GM18861 (cell line): ENCODE data around the gene CERK.
"Not testable (repeated sequence)": the region's sequence is repeated elsewhere in the genome, so short reads cannot be mapped to it uniquely, and the experiment has no call there.

Experiments
- ATAC-seq: cut with Tn5 transposase; IDR thresholded peaks from one replicate; pipeline ENCODE4 v1.9.1; 2021; ENCODE audit not compliant: unreplicated experiment

The CERK gene

GRCh38 chr22:46749682-46750529, 11.9 kb upstream of the CERK start:
- ATAC-seq, result no peak

DNA sequence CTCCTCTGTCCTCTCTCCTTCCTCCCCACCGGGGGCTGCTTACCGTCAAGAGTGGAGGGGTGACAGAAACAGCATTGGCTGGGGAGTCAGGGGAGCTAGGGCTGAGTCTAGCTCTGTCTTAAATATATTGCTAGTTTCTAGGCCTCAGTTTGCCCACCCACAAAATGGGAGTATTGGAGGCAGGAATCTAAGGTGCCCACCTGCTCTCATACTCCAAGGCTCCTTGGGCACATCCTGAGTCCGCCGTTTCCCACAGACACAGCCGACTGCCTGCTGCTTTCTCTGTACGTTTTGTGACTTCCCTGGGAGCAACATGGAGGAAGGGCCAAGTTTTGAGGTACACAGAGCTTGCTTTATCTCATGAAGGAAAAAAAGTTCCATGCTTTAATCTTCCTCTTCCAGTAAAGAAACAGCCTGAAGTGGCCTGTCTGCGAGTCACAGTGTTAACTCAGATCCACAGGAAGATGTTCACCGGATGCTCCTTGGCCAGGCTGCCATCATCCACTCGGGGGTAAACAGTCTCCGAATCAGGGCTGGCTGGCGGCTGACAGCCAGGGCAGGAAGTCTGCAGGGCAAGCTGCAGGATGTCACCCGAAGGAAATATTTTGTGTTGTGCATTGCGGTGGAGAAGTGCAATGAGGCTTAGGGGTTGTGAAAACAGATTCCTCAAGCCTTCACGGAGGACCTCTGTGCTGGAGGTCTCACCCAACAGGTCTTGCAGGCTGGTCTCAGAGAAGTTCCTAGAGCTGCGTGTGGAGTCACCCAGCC, 11.0 kb upstream of the CERK start:
- ATAC-seq, result no peak

- no peak for ATAC-seq
These were observed 10.3 kb upstream of the CERK start for GRCh38 chr22:46748206-46748907.

DNA sequence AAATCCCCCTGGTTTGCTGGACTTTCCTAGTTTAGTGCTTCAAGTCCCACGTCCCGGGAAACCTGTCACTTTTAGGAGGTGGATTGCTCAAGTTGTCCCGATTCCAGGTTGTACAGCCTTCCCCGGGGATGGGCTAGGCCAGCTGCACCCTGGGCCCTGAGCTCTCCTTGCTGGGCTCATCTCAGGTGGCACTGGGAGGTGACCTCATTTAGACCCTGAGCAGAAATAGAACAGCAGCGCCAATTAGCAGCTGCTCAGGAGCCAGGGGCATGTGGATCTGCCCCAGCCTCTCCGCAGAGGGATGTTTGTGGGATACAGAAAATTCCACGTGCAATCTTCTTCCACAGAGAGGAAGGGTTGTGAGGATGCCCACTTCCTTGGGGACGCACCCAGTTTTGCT, 9.6 kb upstream of the CERK start:
- ATAC-seq, result no peak

DNA sequence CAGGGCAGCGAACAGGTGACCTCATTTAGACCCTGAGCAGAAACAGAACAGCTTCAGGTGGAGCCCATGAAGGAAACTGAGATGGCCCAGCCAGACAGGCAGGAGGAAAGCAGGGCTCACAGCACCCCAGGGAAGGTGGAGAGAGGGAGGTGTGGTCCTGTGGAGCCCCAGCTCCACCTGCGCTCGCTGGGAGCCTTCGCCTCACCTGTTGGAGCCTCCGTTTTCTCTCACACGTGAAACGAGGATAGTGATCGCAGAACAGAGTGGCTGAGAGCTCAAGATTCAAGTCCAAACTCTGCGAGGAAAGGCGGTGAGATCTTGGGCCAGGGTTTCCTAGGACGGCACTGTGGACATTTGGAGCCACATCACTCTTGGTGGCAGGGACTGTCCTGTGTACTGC, 8.6 kb upstream of the CERK start:
- no peak for ATAC-seq

- no peak for ATAC-seq
These were observed 8.1 kb upstream of the CERK start for GRCh38 chr22:46746192-46746591.

DNA sequence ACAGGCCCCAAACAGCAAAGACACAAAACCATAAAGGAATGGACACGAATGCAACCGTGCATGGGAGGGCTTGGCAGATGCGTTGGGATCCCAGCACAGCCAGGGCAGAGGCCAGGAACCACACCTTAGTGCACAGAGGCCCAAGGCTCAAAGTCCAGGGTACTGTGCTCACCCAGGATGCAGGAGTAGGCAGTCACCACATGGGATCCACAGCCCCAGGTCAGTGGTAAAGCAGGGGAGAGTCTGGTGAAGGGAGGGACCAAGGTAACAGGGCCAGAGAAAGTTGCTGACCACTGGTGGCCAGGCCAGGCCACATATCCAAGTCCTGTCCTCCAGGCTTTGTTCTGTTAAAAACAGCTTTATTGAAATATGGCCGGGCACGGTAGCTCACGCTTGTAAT, 6.5 kb upstream of the CERK start:
- no peak for ATAC-seq

- ATAC-seq, result no peak
These were observed 4.6 kb upstream of the CERK start for GRCh38 chr22:46742576-46743221.

DNA sequence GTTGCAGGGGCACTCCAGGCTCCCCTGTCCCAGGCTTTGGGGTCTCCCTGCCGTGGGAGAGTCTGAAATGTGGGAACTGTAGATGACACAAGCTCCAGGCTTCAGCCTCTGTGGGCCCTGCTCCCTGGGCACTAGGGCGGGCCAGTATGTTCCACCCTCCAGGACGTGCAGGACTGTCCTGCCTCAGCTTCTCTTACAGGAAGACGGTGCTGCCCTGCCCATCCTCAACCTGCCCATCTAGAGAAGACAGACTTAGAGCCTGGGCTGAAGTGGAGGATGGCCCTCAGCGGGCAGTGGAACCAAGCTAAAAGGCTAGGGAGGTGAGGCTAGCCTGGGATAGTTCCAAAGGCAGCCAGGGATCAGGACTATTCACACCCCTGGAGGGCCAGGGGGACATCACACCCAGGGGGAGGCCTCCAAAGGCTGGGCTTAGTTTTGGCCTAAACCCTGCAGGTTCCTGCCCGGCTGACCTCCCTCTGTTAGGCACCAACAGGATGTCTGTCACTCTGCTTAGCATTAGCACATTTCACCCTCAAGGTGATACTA, 4.0 kb upstream of the CERK start:
- no peak for ATAC-seq

DNA sequence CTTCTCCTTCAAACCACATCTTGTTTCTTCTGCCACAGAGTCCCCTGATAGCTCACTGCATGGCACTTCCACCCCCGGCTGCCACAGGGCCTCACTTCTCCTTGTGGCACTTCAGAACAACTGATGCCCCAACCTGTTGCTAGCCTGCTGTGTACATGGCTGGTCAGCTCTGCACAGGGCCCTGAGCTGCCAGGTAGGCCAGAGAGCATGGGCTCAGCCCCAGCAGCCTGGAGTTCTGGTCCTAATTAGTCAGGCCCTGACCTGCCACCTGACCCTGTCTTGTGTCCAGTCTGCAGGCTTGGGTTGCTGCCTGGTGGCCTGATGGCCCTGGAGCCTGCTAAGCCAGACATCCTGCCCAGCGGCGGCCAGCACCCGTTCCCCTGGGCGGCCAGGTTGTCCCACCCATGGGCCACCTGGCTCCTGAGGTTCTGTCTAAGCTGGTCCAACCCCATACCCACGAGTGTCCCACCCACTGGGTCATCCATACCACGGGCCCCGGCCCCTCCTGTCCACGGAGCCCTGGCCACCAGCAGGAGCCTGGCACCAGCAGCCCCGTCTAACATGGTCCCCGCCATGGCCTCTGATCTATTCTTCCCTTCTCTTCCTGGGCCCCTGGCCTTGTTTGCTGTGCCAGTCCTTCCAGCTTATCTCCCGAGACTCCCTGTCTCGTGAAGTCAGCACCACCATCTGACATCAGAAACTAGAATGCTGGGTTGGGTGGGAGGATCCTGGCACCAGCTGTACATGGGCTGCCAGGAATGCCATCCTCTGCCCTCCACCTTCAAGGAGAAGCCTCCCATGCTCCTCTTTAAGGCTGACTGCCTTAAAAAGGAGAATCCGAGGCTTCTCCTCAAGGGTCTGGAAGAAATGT, 3.1 kb upstream of the CERK start:
- ATAC-seq, result no peak

- no peak for ATAC-seq
These were observed 1.2 kb upstream of the CERK start for GRCh38 chr22:46739094-46739870.

- ATAC-seq, result no peak
These were observed 618 bp upstream of the CERK start for GRCh38 chr22:46738647-46739093.

DNA sequence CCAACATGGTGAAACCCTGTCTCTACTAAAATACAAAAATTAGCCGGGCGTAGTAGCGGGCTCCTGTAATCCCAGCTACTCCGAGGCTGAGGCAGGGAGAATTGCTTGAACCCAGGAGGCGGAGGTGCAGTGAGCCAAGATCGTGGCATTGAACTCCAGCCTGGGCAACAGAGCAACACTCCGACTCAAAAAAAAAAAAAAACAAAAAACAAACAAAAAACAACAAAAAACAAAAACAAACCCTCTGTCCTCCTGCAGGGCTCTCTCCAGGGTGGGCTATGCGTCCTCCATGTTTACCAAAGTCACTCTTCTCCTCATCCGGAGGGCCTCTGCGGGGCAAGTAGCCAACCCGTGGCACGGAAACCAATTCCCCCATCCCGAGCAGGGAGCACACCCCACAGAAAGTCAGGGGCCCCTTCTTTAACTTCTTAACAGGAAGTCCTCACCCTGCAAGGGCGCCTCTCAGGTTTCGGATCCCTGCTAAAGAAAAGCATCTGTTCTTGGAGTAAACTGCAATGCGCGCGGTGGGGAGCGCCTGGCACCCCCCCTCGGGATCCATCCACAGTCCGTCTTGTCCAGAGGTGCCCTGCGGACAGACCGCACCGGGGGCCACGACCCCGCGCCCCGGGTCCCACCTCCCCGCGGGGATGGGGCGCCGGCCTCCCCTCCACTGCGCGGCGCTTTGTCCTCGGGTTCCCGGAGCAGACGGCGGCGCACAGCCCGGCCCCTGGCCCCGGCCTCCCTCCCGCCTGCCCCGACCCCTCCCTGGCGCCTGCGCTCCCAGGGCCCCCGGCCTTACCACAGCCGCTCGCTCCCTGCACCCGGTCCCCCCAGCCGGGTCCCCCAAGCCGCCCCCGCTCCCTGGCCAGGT, 712 bp downstream of the CERK start:
- ATAC-seq, result no peak

DNA sequence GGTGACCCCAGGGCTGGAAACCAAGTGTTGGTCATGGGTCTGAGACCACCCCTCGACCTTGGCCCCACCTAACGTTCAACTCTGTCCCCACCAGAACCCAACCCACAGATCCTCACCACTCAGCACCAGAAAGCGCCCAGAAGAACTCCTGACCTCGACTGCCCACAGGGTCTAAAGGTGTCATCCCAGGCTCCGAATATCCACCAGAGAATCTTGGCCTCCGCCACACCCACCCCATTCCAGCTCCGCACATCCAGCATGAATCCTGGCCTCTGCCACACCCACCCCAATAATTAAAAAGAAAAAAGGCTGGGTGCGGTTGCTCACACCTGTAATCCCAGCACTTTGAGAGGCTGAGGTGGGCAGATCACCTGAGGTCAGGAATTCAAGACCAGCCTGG, 1.3 kb downstream of the CERK start:
- no peak for ATAC-seq

DNA sequence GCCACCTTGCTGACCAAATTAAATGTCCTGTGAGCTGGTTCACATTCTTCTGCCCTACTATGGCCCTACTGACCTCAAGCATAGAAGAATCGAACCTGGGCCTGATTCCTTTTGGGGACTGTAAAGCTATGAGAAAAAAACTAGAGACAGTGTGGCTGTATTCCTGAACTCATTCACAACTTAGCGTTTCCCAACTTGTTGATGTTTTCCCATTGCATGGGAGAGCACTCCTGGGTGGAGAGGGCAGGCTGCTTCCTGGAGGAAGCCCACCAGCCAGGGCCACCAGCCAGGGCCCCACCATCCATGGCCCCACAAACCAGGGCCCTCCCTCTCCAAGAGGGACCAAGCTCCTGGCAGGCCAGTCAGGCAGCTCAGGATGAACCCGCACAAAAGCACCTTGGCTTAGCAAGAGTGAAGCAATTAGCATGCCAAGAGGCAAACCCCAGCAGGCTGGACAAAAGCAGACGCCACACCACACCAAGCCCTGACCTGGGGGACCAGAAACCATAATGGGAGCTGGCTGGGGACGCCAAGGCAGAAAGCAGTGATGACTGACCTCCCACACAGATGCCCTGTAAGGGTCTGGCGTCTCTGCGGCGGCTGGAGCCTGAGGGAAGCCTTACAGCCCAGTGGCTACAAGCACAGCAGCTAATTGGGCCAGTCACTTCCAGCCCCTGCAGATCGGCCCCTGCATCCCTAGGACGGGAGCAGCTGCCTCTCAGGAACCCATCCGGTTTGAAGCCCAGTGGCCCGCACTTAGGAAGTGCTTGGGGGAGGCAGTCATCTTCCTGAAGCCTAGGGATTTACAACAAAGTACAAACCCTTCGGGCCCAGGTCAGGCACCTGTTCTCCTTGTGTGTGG, 2.1 kb downstream of the CERK start:
- ATAC-seq, result no peak

GRCh38 chr22:46734830-46735453, 3.1 kb downstream of the CERK start:
- ATAC-seq, result no peak

- not testable (repeated sequence) for ATAC-seq
These were observed 3.8 kb downstream of the CERK start for GRCh38 chr22:46734213-46734722.
